ENCODE data around the gene SGMS1.
"Not testable (repeated sequence)": the region's sequence is repeated elsewhere in the genome, so short reads cannot be mapped to it uniquely, and the experiment has no call there.

The SGMS1 gene

GRCh38 chr10:50578949-50579348, 44.8 kb downstream of the SGMS1 start:
- no peak for DNase-seq

GRCh38 chr10:50577681-50578350, 45.9 kb downstream of the SGMS1 start:
- DNase-seq = no peak

- DNase-seq = no peak
Measured at GRCh38 chr10:50577010-50577409, 46.7 kb downstream of the SGMS1 start.

- DNase-seq = no peak
Measured at GRCh38 chr10:50576245-50576815, 47.4 kb downstream of the SGMS1 start.

- DNase-seq = no peak
Measured at GRCh38 chr10:50575477-50576244, 48.1 kb downstream of the SGMS1 start.

- no peak for DNase-seq
Measured at GRCh38 chr10:50574931-50575330, 48.8 kb downstream of the SGMS1 start.

GRCh38 chr10:50574305-50574704, 49.5 kb downstream of the SGMS1 start:
- no peak for DNase-seq

GRCh38 chr10:50572017-50572491, 51.7 kb downstream of the SGMS1 start:
- DNase-seq = no peak

- DNase-seq = not testable (repeated sequence)
Measured at GRCh38 chr10:50568750-50569149, 55.0 kb downstream of the SGMS1 start.

- DNase-seq = no peak
Measured at GRCh38 chr10:50567384-50567783, 56.4 kb downstream of the SGMS1 start.

- no peak for DNase-seq
Measured at GRCh38 chr10:50566150-50566549, 57.6 kb downstream of the SGMS1 start.

GRCh38 chr10:50565301-50566083, 58.3 kb downstream of the SGMS1 start:
- no peak for DNase-seq

- DNase-seq = no peak
Measured at GRCh38 chr10:50563906-50564305, 59.9 kb downstream of the SGMS1 start.

GRCh38 chr10:50561816-50562215, 61.9 kb downstream of the SGMS1 start:
- DNase-seq = no peak

GRCh38 chr10:50561266-50561665, 62.5 kb downstream of the SGMS1 start:
- DNase-seq = no peak

GRCh38 chr10:50560370-50560769, 63.4 kb downstream of the SGMS1 start:
- DNase-seq = no peak

GRCh38 chr10:50558371-50558770, 65.4 kb downstream of the SGMS1 start:
- no peak for DNase-seq

- no peak for DNase-seq
Measured at GRCh38 chr10:50557130-50557682, 66.5 kb downstream of the SGMS1 start.

- no peak for DNase-seq
Measured at GRCh38 chr10:50556237-50557120, 67.3 kb downstream of the SGMS1 start.

- no peak for DNase-seq
Measured at GRCh38 chr10:50554995-50555568, 68.7 kb downstream of the SGMS1 start.

GRCh38 chr10:50554376-50554994, 69.3 kb downstream of the SGMS1 start:
- DNase-seq = no peak
